Activated CD4-positive, alpha-beta T cell treated with anti-CD3 and anti-CD28 coated beads, Interleukin-2, amount 50 U/mL, for 1 hour (primary cell): ENCODE measurements around the gene SIAH3.

Experiments
- DNase-seq: peaks from one replicate; pipeline ENCODE4 v3.0.0-alpha.2; 2020

The SIAH3 gene

DNA sequence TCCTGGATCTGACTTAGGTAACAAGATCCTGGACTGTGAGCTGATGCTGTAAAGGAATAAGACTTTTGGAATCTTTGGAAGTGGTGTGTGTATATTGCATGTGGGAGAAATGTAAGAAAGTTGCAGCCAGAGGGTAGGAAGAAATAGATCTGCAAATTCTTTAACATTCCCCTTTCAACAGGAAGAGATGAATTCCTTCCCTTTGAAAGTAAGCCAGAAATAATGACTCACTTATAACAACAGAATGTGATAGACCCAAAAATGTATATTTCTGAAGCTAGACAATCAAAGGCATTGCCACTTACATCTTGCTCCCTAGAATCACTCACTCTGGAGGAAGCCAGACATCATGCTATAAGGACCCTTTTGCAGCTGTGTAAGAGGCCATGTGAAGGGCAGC, 9.8 kb upstream of the SIAH3 start:
- DNase-seq: no peak

- no peak for DNase-seq
Observed at GRCh38 chr13:45860240-45860639, 8.7 kb upstream of the SIAH3 start.

- DNase-seq: no peak
Observed at GRCh38 chr13:45859705-45860104, 8.2 kb upstream of the SIAH3 start.

DNA sequence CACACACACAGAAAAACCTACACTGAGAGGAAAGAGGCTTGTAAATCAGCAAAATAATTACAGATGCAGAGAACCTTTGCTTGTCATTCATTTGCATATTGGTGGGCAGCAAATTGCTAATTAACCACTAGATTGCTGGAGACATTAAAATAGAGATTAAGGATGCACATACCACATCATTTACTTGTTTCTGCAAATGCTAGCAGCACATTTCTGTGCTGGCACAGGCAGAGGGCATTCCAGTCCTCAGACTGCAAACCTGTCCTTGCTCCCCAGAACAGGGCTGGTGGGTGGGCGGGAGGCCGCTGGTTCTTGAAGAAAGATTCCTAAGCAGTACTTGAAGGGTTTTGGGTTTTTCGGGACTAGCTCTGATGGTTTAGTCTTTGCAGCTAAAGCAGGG, 941 bp upstream of the SIAH3 start:
- DNase-seq: no peak

- DNase-seq: no peak
Observed at GRCh38 chr13:45851956-45852355, 403 bp upstream of the SIAH3 start.

GRCh38 chr13:45850027-45850613, 1.4 kb downstream of the SIAH3 start:
- DNase-seq: no peak

DNA sequence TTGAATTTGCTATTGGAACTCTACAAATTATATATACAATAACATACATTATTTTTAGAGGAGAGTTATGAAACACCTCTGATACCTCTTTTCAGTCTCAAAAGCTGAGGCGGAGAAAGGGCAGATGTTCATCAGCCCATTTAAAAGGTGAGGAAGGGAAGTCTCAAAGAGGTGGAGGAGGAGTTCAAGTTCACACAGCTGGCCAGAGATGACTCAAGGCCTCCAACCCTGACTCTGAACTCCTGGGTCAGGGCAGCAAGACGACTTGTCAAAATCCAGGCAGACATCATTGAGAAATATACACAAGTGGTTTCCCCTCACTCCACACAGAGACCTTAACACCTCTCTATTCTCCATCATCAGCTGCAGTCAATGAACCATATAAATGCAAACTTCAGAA, 2.1 kb downstream of the SIAH3 start:
- DNase-seq: no peak

- peak; percentile 30 for DNase-seq
Observed at GRCh38 chr13:45847554-45848224, 3.9 kb downstream of the SIAH3 start.

GRCh38 chr13:45846681-45847080, 4.9 kb downstream of the SIAH3 start:
- DNase-seq: no peak

DNA sequence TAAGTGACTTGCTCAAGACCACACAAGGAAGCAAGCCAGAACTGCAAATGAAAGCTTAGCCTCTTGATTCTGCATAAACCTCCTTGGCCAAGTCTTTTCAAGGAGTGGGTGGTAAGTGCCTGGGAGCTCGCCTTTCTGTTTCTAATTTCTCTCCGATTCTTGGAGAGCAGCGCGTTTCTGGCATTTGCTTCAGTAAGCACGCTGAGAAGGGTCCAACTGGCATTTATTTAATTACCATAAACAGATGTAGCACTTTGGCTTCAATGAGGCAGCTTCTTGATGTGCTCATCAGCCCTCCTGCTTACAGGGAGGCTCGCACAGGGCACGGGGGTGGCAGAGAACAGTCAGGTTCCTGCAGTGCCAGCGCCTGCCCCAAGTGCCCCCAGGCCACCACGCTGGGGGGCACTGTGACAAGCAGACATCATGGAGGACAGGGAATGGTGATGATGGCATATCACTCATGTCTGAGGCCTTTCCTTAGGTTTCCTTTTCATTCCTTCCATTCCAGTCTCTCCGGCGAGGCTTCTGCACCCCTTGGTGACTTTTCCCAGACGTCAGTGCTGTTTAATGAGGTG, 13.3 kb downstream of the SIAH3 start:
- DNase-seq: no peak

DNA sequence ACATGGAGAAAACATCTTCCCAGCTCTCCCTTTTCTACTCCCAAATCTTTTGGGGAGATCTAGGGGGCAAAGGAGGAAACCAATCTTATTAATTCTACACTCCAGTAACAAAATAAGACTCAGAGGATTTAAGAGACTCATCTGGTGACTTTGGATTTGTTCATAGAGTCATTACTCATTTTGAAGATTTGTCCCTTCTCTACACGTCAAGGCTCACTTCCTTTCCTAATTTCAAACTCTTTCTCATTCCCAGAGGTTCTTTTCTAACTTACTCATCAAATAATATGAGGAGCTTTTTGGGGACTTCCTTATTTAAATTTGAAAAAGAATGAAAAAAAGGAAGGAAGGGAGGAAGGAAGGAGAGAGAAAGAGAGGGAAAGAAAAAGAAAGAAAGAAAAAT, 14.4 kb downstream of the SIAH3 start:
- DNase-seq: no peak

GRCh38 chr13:45834411-45834994, 17.1 kb downstream of the SIAH3 start:
- no peak for DNase-seq

GRCh38 chr13:45833663-45834375, 17.7 kb downstream of the SIAH3 start:
- DNase-seq: no peak

DNA sequence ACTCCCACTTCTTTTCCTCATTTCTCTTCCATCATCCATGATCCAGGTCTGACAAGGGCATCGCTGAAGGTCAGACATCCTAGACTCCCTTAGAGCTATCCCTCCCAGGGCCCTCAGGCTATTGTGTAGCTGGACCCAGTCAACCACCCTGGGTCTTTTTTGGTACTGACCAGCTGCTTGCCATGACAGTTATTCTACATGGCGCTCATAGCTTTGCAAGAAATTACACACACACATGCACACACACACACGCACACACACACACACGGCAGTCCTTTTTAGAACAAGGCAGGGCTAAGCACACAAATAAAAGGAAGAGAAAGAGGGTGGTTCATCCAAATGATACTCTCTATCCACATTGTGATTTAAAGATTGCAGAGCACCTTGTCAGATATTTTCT, 18.3 kb downstream of the SIAH3 start:
- DNase-seq: no peak

GRCh38 chr13:45831851-45832250, 19.7 kb downstream of the SIAH3 start:
- DNase-seq: no peak

DNA sequence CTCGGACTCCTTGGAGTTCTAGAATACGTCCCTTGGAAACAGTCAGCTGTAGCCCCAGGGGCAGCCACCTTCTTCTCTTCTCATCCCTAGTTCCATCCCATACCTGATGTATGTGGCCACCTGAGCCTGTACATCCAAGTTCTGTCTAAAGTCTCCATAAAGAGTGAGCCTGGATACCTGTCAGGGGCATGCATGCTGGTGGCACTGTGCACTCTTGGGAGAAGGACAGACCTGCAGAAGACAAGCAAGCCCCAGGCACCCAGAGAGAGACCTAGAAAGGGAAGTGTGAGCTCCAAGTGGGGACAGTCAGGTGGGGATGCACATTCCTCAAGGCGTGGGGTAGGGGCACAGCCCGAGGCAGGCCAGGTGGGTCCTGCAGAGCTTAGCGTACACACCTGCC, 21.4 kb downstream of the SIAH3 start:
- no peak for DNase-seq

DNA sequence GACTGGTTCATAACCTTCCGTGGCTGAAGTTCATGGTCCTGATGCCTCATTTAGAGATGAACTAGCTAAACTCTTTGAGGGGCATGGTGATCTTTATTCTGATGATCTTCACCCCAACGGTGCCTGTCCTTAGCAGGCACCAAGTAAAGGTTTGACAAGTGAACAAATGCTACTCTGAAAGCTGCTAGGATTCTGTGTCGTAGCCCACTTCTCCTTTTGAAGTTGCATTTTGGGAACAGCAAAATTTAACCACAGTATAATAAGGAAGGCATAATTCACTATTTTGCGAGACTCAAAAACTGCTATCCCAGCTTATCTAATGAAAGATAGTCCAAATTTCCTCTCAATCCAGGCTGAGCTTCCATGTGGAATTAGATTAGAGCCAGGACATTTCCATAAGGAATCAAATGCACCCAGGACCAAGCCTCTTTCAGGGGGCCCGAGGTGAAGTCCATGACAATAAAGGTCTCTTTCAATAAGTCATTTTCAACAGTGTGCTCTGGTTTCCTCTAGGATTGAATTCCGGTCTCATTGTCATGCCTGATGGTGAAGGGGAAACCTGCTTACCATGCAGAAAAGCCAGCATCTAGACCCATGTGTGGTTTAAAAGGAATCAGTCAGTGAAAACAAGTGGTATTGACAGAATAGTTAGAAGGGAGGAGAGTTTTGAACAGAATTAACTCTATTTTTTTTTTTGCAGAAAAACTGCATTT, 23.1 kb downstream of the SIAH3 start:
- no peak for DNase-seq

- no peak for DNase-seq
Observed at GRCh38 chr13:45827318-45827717, 24.2 kb downstream of the SIAH3 start.

GRCh38 chr13:45826731-45827130, 24.8 kb downstream of the SIAH3 start:
- no peak for DNase-seq

- DNase-seq: no peak
Observed at GRCh38 chr13:45825387-45825650, 26.2 kb downstream of the SIAH3 start.

DNA sequence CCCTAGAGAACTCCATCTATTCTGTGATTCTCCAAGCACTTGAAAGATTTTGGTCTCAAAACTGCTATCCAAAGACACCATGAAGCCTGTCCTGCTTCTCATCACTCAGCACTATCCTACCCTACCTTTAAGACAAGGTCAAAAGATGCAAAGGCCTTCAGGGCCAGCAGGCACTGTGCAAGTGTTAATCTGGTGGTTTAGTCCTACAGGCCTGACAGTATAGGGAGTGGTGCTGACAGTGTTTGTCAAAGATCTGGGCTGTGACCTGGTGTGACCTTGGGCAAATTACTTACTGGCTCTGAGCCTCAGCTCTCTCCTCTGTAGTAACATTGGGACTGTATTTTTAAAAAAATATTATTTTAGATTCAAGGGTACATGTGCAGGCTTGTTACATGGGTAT, 28.0 kb downstream of the SIAH3 start:
- DNase-seq: no peak

DNA sequence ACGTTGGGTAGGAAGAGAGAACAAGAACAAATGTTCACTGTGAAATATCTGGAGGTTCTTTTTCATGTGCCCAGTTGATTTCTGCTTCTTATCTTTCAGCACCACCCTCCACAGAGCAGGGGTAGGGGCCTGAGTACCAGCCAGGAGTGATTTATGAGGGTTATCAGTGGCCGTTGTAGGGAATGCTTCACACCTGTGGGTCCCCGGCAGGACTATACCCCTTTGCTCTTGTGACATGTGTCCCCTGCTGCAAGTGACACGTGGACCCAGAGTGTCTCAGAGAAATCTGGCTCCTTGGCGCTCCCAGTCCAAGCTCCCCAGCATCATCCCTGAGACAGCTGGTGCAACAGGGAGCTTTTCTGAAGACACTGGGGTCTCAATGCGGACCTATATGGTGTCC, 29.7 kb downstream of the SIAH3 start:
- DNase-seq: no peak

DNA sequence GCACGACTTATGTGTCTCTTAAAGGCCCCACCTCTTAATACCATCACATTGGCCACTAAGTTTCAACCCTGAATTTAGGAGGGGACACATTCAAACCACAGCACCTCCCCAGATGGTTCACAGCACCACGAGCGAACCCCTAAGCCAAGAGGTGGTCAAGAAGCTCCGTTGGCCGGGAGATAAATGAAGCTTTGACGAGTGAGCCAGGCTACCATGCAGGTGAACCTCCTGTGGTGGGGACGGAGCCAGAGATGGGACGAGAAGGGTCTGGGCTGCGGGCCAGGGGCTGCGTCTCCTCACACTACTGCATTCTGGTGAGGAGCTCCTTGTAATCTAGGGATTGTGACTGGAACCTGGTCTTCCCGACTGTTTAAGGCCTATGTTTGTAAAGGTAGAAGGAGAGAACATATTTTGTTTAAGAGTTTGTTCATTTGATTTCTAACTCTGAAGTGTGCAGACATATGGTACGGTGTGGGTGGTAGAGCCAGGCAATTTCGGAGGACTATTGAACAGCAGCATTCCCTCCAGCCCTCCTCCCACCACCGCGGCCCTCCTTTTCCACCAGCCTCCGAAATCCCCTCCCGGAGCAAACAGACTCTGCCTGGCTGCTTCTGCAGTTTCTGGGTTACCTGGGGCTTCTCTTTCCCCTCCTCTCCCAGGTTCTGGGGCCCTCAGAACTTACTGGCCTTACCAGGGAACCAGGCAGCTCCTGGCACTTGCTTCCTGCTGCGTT, 31.3 kb downstream of the SIAH3 start:
- DNase-seq: no peak
